HEK293 (cell line): ENCODE results near the gene ATRNL1.

Experiments used
- CTCF ChIA-PET: fragments of 350-600 bp; formaldehyde crosslinking; extraction: SDS; loops from one replicate; lab custom pipeline; 2021; ENCODE audit warnings: antibody characterized with exemption; lab: Yijun Ruan, JAX
- POLR2A ChIA-PET: fragments of 300-600 bp; formaldehyde crosslinking; extraction: SDS; loops from one replicate; lab custom pipeline; 2020; ENCODE audit warnings: antibody characterized with exemption, inconsistent platforms; lab: Yijun Ruan, JAX
- H3K27ac ChIP-seq: fragments of 200-500 bp; sonication (Bioruptor generic); 2 replicates; pipeline ENCODE4 v1.5.1; 2014; ENCODE audit warnings: low read depth, low read length, control low read depth, inconsistent platforms; ENCODE audit errors: extremely low read depth
- H3K36me3 ChIP-seq, 2 experiments: fragments of 200-500 bp in 1 of 2; sonication (Bioruptor generic) in 1 of 2; 1 replicate in 1 of 2; 2 replicates in 1 of 2; pipeline ENCODE4 v1.5.1; 2014 to 2017; ENCODE audit warnings: inconsistent platforms in 2 of 2, low read length in 2 of 2; ENCODE audit not compliant: control insufficient read depth in 2 of 2, insufficient read depth in 1 of 2
- H3K4me1 ChIP-seq: fragments of 200-500 bp; sonication (Bioruptor generic); 2 replicates; pipeline ENCODE4 v1.5.1; 2014; ENCODE audit warnings: mild to moderate bottlenecking, low read length, inconsistent platforms; ENCODE audit not compliant: control insufficient read depth, insufficient read depth
- H3K4me3 ChIP-seq: 2 replicates; pipeline ENCODE4 v1.5.1; 2011; ENCODE audit warnings: low read depth, mild to moderate bottlenecking, control low read depth, low read length, moderate library complexity
- H3K9me3 ChIP-seq: fragments of 200-500 bp; sonication (Bioruptor generic); 2 replicates; pipeline ENCODE4 v1.5.1; 2014; ENCODE audit warnings: low read depth, low read length, inconsistent platforms; ENCODE audit not compliant: control insufficient read depth, insufficient read depth
- HOXD13 ChIP-seq: sonication (generic); formaldehyde crosslinking; IDR thresholded peaks from 2 replicates; pipeline ENCODE4 v1.8.0; 2022; ENCODE audit warnings: missing genetic modification reagents, borderline replicate concordance
- KLF1 ChIP-seq: fragments of 450-650 bp; formaldehyde crosslinking; IDR thresholded peaks from 2 replicates; pipeline ENCODE4 v1.5.1; 2016; ENCODE audit warnings: missing biosample characterization, missing genetic modification characterization
- PRDM1 ChIP-seq: fragments of 450-650 bp; formaldehyde crosslinking; IDR thresholded peaks from 2 replicates; pipeline ENCODE4; 2016; ENCODE audit warnings: missing biosample characterization, missing genetic modification characterization
- SALL2 ChIP-seq: fragments of 450-650 bp; formaldehyde crosslinking; IDR thresholded peaks from 2 replicates; pipeline ENCODE4 v1.5.0; 2017; ENCODE audit warnings: missing biosample characterization, mild to moderate bottlenecking, missing genetic modification characterization, borderline replicate concordance
- ZBTB20 ChIP-seq: fragments of 450-650 bp; formaldehyde crosslinking; IDR thresholded peaks from 2 replicates; pipeline ENCODE4 v1.5.1; 2016; ENCODE audit warnings: missing biosample characterization, missing genetic modification characterization
- ZBTB21 ChIP-seq: fragments of 450-650 bp; formaldehyde crosslinking; IDR thresholded peaks from 2 replicates; pipeline ENCODE4 v1.5.1; 2017; ENCODE audit warnings: missing biosample characterization, missing genetic modification characterization
- ZBTB8A ChIP-seq: fragments of 450-650 bp; formaldehyde crosslinking; IDR thresholded peaks from 2 replicates; pipeline ENCODE4 v1.5.1; 2016; ENCODE audit warnings: missing biosample characterization, missing genetic modification characterization
- ZFP41 ChIP-seq: fragments of 450-650 bp; formaldehyde crosslinking; IDR thresholded peaks from 2 replicates; pipeline ENCODE4 v1.5.1; 2016; ENCODE audit warnings: missing biosample characterization, missing genetic modification characterization, borderline replicate concordance
- ZIC2 ChIP-seq: fragments of 450-650 bp; formaldehyde crosslinking; IDR thresholded peaks from 2 replicates; pipeline ENCODE4 v1.5.1; 2016; ENCODE audit warnings: missing biosample characterization, missing genetic modification characterization
- ZNF214 ChIP-seq: fragments of 450-650 bp; formaldehyde crosslinking; IDR thresholded peaks from 2 replicates; pipeline ENCODE4 v1.5.1; 2017; ENCODE audit warnings: missing biosample characterization, mild to moderate bottlenecking, missing genetic modification characterization, borderline replicate concordance
- ZNF24 ChIP-seq: fragments of 450-650 bp; formaldehyde crosslinking; IDR thresholded peaks from 2 replicates; pipeline ENCODE4 v1.5.1; 2016; ENCODE audit warnings: missing biosample characterization, missing genetic modification characterization
- ZNF350 ChIP-seq: fragments of 450-650 bp; formaldehyde crosslinking; IDR thresholded peaks from 2 replicates; pipeline ENCODE4 v1.5.0; 2017; ENCODE audit warnings: missing biosample characterization, mild to moderate bottlenecking, missing genetic modification characterization
- ZNF366 ChIP-seq: fragments of 450-650 bp; formaldehyde crosslinking; conservative IDR thresholded peaks from 2 replicates; pipeline ENCODE4 v1.5.1; 2016; ENCODE audit warnings: missing biosample characterization, missing genetic modification characterization
- ZNF426 ChIP-seq: fragments of 450-650 bp; formaldehyde crosslinking; IDR thresholded peaks from 2 replicates; pipeline ENCODE4 v1.5.1; 2017; ENCODE audit warnings: missing biosample characterization, missing genetic modification characterization, mild to moderate bottlenecking, inconsistent platforms, moderate library complexity
- ZNF514 ChIP-seq: fragments of 450-650 bp; formaldehyde crosslinking; IDR thresholded peaks from 2 replicates; pipeline ENCODE4 v1.5.1; 2016; ENCODE audit warnings: missing biosample characterization, missing genetic modification characterization
- ZNF544 ChIP-seq: fragments of 450-650 bp; formaldehyde crosslinking; IDR thresholded peaks from 2 replicates; pipeline ENCODE4 v1.5.0; 2017; ENCODE audit warnings: missing biosample characterization, missing genetic modification characterization
- ZNF549 ChIP-seq: fragments of 450-650 bp; IDR thresholded peaks from 2 replicates; pipeline ENCODE4 v1.5.1; 2018; ENCODE audit warnings: missing biosample characterization, missing genetic modification characterization, mild to moderate bottlenecking, inconsistent platforms, moderate library complexity
- ZNF558 ChIP-seq: fragments of 450-650 bp; formaldehyde crosslinking; IDR thresholded peaks from 2 replicates; pipeline ENCODE4 v1.5.1; 2016; ENCODE audit warnings: missing biosample characterization, missing genetic modification characterization
- ZNF654 ChIP-seq: fragments of 450-650 bp; formaldehyde crosslinking; IDR thresholded peaks from 2 replicates; pipeline ENCODE4 v1.5.1; 2016; ENCODE audit warnings: low read depth, missing biosample characterization, missing genetic modification characterization
- ZNF704 ChIP-seq: fragments of 450-650 bp; formaldehyde crosslinking; IDR thresholded peaks from 2 replicates; pipeline ENCODE4 v1.5.1; 2016; ENCODE audit warnings: missing biosample characterization, missing genetic modification characterization
- ZNF76 ChIP-seq: fragments of 450-650 bp; formaldehyde crosslinking; IDR thresholded peaks from 2 replicates; pipeline ENCODE4; 2016; ENCODE audit warnings: low read depth, missing biosample characterization, missing genetic modification characterization, borderline replicate concordance
- TF ChIP-seq, protein P1 (sequence below): fragments of 450-650 bp; formaldehyde crosslinking; IDR thresholded peaks from 2 replicates; pipeline ENCODE4 v1.5.1; 2016; ENCODE audit warnings: missing biosample characterization, missing genetic modification characterization

ATRNL1 gene

DNA sequence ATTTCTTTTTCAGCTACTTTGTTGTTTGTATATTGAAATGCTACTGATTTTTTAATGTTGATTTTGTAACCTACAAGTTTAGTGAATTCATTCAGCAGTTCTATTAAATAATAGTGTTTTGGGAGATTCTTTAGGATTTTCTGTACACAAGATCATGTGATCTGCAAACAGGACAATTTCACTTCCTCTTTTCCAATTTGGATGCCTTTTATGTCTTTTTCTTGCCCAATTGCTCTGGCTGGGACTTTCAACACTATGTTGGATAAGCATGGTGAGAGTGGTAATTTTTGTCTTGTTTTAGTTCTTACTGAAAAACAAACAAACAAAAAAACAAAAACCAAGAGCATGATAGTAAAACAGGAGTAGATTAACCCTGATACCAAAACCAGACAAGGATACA, 316.2 kb downstream of the ATRNL1 start:
- ChIA-PET POLR2A (no interaction called here), CTCF (interaction anchor here (0.9 kb wide), 1 partner anchor 55 kb away, joined by 3 read pairs; no protein-coding TSS in a partner anchor)
- H3K4me3 ChIP-seq, result no peak overlapping the region
- H3K4me1 ChIP-seq, result no peaks in the 10 kb centered on the region
- H3K27ac ChIP-seq, result no peak overlapping the region
- H3K9me3 ChIP-seq, result no peaks in the 10 kb centered on the region
- H3K36me3 ChIP-seq, result no peaks in the 10 kb centered on the region
- no peak for TF ChIP-seq SALL2 (tag by site-specific recombination)
- no peak for TF ChIP-seq ZBTB8A (tag by site-specific recombination)
- no peak for TF ChIP-seq ZNF24 (tag by site-specific recombination)
- no peak for TF ChIP-seq ZNF214 (tag by site-specific recombination)
- no peak for TF ChIP-seq HOXD13 (CRISPR knock-in tag)
- no peak for TF ChIP-seq ZIC2 (tag by site-specific recombination)
- no peak for TF ChIP-seq KLF1 (tag by site-specific recombination)
- no peak for TF ChIP-seq ZNF549 (tag by site-specific recombination)
- no peak for TF ChIP-seq ZNF350
- TF ChIP-seq ZNF426 (tag by site-specific recombination), result no peak
- TF ChIP-seq ZNF544 (tag by site-specific recombination), result no peak
- TF ChIP-seq ZBTB21 (tag by site-specific recombination), result no peak
- no peak for TF ChIP-seq ZNF514
- no peak for TF ChIP-seq ZFP41
- no peak for TF ChIP-seq ZNF366
- TF ChIP-seq ZNF704, result no peak
- no peak for TF ChIP-seq ZNF76 (tag by site-specific recombination)
- no peak for TF ChIP-seq ZNF558 (tag by site-specific recombination)
- TF ChIP-seq PRDM1 (tag by site-specific recombination), result no peak

- CTCF ChIA-PET, result interaction anchor here (0.6 to 2.9 kb wide), 14 partner anchors 44 to 828 kb away, joined by 3 to 17 read pairs (median 4); no protein-coding TSS in a partner anchor
- no peak overlapping the region for H3K4me3 ChIP-seq
- no peak overlapping the region for H3K27ac ChIP-seq
- H3K36me3 ChIP-seq, result no peaks in the 10 kb centered on the region
- no peaks in the 10 kb centered on the region for H3K9me3 ChIP-seq
- no peaks in the 10 kb centered on the region for H3K4me1 ChIP-seq
- POLR2A ChIA-PET, result no interaction called here
- TF ChIP-seq ZNF654 (tag by site-specific recombination) (peak; percentile 72), ZBTB20 (tag by site-specific recombination) (no peak)
- TF ChIP-seq, protein P1, sequence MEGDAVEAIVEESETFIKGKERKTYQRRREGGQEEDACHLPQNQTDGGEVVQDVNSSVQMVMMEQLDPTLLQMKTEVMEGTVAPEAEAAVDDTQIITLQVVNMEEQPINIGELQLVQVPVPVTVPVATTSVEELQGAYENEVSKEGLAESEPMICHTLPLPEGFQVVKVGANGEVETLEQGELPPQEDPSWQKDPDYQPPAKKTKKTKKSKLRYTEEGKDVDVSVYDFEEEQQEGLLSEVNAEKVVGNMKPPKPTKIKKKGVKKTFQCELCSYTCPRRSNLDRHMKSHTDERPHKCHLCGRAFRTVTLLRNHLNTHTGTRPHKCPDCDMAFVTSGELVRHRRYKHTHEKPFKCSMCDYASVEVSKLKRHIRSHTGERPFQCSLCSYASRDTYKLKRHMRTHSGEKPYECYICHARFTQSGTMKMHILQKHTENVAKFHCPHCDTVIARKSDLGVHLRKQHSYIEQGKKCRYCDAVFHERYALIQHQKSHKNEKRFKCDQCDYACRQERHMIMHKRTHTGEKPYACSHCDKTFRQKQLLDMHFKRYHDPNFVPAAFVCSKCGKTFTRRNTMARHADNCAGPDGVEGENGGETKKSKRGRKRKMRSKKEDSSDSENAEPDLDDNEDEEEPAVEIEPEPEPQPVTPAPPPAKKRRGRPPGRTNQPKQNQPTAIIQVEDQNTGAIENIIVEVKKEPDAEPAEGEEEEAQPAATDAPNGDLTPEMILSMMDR (tag by site-specific recombination), result peak; percentile 38; the same call in 1 of the 2 replicates
Measured at GRCh38 chr10:115417585-115418265, 324.6 kb downstream of the ATRNL1 start.
